Stimulated activated CD4-positive, alpha-beta T cell treated with anti-CD3 and anti-CD28 coated beads, Interleukin-4, amount 100 ng/mL, for 48 hours (primary cell): ENCODE data around the gene NOTUM.

Experiments
- DNase-seq, 2 donors: peaks; one replicate each; pipeline ENCODE4 v3.0.0-alpha.2; 2020; ENCODE audit warnings: low read depth in 2 of 2

The NOTUM gene

DNA sequence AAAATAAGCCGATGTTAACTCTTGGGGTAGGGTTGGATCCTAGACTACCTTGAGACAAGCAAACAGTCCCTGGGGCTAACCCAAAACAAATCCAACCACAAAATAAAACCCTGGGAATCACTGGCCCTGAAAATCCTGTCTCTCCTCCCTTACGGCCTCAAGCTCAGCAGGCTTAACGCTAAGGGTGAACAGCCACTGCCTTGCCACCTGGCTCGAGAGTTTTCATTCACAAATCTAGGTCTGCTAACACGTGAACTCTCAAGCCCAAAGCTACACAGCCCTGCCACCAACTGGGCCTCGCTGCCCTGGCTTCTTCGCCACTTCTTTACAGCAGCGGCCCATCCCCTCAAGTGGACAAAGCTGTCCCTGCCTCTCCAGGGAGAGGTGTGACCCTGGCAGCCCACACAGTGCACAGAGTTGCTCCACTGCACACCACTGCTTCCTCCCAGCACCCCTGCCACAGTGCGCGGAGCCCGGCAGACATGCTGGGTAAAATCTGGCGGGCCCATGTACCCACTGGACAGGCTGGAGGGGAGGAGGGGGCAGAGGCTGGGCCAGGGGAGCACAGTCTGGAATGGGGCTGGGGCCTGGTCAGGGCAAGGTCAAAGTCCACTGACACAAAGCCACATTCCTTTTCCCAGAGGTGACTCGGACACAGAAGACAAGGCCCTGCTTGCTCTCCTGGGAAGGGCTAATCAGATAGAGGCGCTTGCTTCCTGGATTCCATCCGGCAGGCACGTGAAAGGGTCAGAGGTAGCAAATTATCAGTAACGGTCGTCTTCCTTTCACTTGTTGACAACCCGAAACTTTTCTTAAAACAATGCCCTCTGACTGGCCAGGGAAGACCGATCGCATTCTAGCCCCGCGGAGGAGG, 50.8 kb downstream of the NOTUM start:
- no peak for DNase-seq

DNA sequence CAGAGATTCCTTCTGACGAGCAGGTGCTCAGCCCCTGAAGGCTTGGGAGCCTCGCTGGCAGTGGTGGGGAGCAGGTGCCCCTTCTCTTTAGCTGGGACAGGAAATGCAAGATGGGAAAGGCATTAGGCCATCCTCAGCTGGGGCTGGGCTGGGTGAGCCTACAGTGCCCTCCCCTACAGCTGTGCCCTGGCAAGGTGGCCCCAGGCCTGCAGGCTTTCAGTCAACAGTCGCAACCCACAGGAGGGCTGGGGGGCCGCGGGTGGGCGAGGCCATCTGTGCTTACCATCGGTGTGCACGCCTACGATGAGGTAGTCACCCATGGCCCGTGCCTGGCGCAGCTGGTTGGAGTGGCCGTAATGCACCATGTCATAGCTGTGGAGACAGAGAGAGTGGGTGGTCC, 51.8 kb downstream of the NOTUM start:
- no peak for DNase-seq

DNA sequence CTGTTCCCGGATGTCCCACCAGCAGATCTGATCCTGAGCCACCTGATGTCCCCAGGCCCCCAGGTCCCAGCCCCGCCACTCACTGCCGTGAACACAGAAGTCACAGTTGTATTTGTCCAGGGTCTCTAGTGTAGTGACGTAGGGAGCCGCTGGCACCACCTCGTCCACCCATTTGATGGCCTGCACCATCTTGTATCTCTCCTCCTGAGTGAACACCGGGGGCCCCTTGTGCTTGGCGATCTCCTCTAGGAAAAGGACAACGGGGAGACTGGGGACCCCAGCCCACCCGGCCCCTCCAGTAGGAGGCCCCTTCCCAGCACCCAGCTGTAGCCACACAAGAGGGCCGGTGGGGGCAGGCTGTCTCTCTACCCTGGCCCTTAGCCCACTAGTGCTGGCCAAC, 52.2 kb downstream of the NOTUM start:
- DNase-seq = no peak

DNA sequence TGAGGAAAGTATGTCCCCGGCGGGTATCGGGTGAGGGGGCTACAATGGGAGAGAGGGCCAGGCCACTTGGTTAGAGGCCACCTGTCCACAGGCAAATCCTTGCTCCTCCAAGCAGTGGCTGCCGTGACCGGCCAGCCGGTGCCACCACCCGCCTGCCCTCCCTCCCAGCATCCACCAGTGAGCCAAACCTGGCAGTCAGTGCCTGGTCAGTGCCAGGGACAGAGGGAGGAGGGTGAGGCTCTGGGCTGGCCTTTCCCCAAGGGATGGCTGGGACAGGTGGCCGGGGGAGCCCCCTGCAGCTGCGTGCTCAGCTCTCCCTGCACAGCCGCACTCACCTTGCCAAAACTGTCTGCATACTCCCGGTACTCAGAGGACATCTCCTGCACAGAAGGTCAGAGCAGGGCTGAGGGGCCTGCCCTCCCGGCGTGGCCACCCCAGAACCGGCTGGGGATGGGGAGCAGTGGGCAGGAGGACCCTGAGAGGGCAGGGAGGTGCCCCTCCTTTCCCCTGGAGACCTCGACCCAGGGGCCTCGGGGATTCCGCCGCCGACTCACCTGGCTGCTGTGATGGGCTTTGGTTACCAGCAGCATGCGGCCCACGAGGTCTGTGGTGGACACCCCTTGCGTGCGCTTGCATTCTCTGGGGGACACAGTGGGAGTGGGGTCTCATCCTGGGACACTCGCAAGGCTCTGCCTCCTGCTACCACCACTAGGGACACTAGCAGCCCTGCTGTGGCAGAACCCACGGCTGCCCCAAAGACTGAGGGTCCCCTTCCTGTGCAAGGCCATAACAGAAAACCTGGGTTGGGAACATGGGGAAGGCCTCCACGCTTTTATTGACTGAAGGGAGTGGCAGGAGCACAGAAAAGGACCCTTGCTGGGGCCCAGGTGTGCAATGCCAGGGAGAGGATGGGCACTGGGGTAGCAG, 53.5 kb downstream of the NOTUM start:
- no peak for DNase-seq

DNA sequence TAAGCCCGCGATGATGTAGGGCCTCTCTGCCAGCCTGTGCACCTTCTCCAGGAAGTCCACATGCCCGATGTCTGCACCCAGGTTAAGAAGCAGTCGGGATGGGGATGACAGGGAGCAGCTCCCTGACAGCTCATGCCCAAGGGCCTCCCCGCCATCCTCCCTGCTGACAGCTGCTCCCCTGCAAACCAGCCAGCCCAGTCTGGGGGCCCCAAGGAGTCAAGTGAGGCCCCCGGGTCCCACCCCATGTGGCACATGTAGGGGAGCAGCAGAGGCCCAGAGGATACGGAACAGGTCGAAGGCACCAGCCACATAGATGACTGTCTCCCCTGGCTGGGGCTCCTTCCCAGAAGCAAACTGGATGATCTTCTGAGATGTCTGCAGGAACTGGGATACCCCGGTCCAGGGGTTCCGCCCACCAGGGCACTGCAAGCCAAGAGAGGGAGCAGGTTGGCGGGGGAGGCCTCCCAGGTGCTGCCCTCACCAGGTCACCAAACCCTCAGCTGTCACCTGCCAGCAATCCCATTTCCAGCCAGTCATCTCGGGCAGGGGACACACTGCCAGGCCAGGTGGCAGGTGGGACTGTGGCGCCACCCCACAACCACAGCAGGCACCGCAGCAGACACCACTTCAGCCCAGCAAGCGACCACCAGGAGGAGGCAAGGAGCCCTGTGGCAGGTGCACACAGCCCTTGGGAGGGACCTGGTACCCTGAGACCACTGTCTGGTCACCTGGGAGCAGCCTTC, 54.3 kb downstream of the NOTUM start:
- no peak for DNase-seq

DNA sequence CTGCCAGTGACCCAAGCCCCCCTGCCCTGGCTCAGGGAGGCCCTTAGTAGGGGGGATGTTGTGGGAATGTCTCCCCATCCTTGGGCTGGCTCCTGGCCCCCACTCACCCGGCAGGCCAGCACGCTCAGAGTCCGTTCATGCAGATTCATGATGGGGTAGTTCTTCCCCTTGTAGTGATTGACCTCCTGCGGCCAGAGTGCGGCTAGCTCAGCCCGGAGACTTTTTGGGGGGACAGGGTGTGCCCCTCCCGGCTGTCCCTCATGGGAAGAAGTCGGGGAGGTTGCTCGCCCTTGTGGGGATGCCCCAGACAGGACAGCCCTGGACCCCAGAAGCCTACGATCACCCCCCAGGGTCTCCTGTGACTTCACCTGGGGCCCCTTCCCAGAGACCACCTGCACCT, 55.0 kb downstream of the NOTUM start:
- no peak for DNase-seq

- DNase-seq = no peak
These were observed 55.5 kb downstream of the NOTUM start for GRCh38 chr17:81905424-81905875.

DNA sequence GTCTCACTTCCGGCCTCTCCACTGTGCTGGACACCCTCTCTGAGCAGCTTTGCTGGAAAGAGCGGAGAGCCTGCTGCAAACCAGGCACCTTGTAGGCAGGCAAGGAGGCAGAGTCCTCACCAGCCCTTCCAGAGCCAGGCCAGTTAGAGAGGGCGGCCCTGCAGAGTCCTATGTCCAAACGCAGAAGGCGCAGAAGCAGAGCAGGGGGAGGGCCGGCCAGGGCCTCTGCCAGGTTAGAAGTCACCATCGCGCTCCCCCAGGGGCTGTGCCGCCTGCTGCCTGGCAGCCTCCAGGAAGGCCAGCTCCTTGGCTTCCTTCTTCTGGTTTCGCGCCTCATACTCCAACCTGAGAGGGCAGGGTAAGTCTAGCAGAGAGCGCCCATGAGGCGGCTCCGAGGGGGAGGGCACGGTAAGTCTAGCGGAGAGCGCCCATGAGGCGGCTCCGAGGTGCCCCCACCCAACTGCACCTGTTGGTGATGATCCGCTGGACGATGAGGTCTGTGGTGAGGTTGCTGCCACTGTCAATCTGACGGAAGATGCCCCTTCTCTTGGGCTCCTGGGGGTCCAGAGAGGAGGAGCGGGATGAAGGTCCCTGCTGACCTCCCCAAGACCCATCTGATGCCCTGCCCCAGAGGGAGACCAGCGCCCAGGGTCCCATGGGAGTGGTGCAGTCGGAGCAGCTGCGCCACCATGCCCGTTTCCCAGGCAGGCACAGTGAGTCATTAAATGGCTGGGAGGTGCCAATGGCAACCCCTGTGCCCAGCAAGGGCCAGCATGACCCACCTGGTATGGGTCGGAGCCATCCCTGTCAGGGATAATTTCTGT, 56.2 kb downstream of the NOTUM start:
- DNase-seq = no peak

GRCh38 chr17:81903896-81904599, 56.9 kb downstream of the NOTUM start:
- no peak for DNase-seq

- DNase-seq = no peak
These were observed 57.6 kb downstream of the NOTUM start for GRCh38 chr17:81903415-81903831.

- no peak for DNase-seq
These were observed 58.2 kb downstream of the NOTUM start for GRCh38 chr17:81902653-81903414.
